H1 (cell line): ENCODE measurements around the gene DZIP1L. TPM values are rescaled to one million over a fixed set of nuclear protein-coding genes. Genes with fewer than 3 reads are reported as not detected.

ENCODE experiments used
- CTCF ChIA-PET: fragments of 300-600 bp; sonication (Branson Sonifier 250); formaldehyde crosslinking; loops from one replicate; lab custom pipeline; 2021; ENCODE audit not compliant: partially characterized antibody; lab: Charles Lee
- POLR2A ChIA-PET: fragments of 300-600 bp; sonication (Branson Sonifier 250); formaldehyde crosslinking; loops from one replicate; lab custom pipeline; 2021; ENCODE audit warnings: inconsistent platforms; ENCODE audit not compliant: partially characterized antibody; lab: Charles Lee
- DNase-seq, 2 experiments: peaks; one replicate each; pipeline versions ENCODE4 v3.0.0 to v3.0.0-alpha.2; 2010 to 2022; ENCODE audit warnings: low spot score in 2 of 2, low read depth in 1 of 2, mixed read lengths in 1 of 2
- FAIRE-seq: peaks from 2 replicates; lab custom pipeline; 2011; peaks lifted over from hg19 to GRCh38; lab: Jason Lieb, UNC
- H2AFZ ChIP-seq: 2 replicates; pipeline ENCODE4 v1.8.1; 2012; ENCODE audit warnings: low read length, inconsistent platforms
- H2AK5ac ChIP-seq: 2 replicates; pipeline ENCODE4 v1.6.1; 2013; ENCODE audit warnings: low read depth, low read length
- H2BK120ac ChIP-seq: replicated peaks from 2 replicates; pipeline ENCODE3; 2013; ENCODE audit warnings: low read depth, low read length, inconsistent platforms
- H2BK12ac ChIP-seq: 2 replicates; pipeline ENCODE4 v1.6.1; 2013; ENCODE audit warnings: low read depth, low read length
- H2BK15ac ChIP-seq: 2 replicates; pipeline ENCODE4 v1.6.1; 2013; ENCODE audit warnings: low read length
- H2BK20ac ChIP-seq: 2 replicates; pipeline ENCODE4 v1.6.1; 2013; ENCODE audit warnings: low read length
- H2BK5ac ChIP-seq: 2 replicates; pipeline ENCODE4 v1.6.1; 2013; ENCODE audit warnings: low read depth, low read length
- H3K14ac ChIP-seq: 2 replicates; pipeline ENCODE4 v1.6.1; 2013; ENCODE audit warnings: inconsistent platforms; ENCODE audit not compliant: insufficient read length
- H3K18ac ChIP-seq: 2 replicates; pipeline ENCODE4 v1.6.1; 2013; ENCODE audit warnings: low read length; ENCODE audit errors: extremely low read depth
- H3K23ac ChIP-seq: 2 replicates; pipeline ENCODE4 v1.6.1; 2013; ENCODE audit warnings: inconsistent platforms; ENCODE audit not compliant: insufficient read length
- H3K23me2 ChIP-seq: 2 replicates; pipeline ENCODE4 v1.6.1; 2013; ENCODE audit warnings: low read depth, low read length
- H3K27ac ChIP-seq: 2 replicates; pipeline ENCODE4 v1.6.1; 2011; ENCODE audit warnings: low read depth, low read length, inconsistent platforms
- H3K27me3 ChIP-seq, 4 experiments: replicated peaks in 1 of 4; 1 replicate in 1 of 4; 2 replicates in 3 of 4; pipeline versions ENCODE4 v1.6.1 to v1.8.1; 2011 to 2013; ENCODE audit warnings: low read length in 3 of 4, mild to moderate bottlenecking in 3 of 4, inconsistent platforms in 2 of 4, mixed read lengths in 2 of 4, moderate library complexity in 1 of 4; ENCODE audit not compliant: control insufficient read depth in 3 of 4, insufficient read depth in 3 of 4; ENCODE audit errors: extremely low read depth in 1 of 4
- H3K36me3 ChIP-seq, 4 experiments: 2 replicates each; pipeline versions ENCODE4 v1.6.1 to v1.8.1; 2011 to 2013; ENCODE audit warnings: mild to moderate bottlenecking in 4 of 4, low read length in 3 of 4, moderate library complexity in 2 of 4, control low read depth in 1 of 4, inconsistent platforms in 1 of 4; ENCODE audit not compliant: insufficient read depth in 4 of 4, control insufficient read depth in 2 of 4
- H3K4ac ChIP-seq: replicated peaks from 2 replicates; pipeline ENCODE3; 2013; ENCODE audit warnings: low read length, low read depth, mixed read lengths, inconsistent platforms; ENCODE audit not compliant: insufficient read length
- H3K4me1 ChIP-seq, 4 experiments: replicated peaks in 1 of 4; 1 replicate in 1 of 4; 2 replicates in 3 of 4; pipeline versions ENCODE4 v1.6.1 to v1.8.1; 2011 to 2013; ENCODE audit warnings: low read length in 3 of 4, inconsistent platforms in 2 of 4, mixed read lengths in 1 of 4; ENCODE audit not compliant: insufficient read depth in 4 of 4, control insufficient read depth in 3 of 4
- H3K4me2 ChIP-seq, 2 experiments: 2 replicates each; pipeline versions ENCODE4 v1.6.1 to v1.8.1; 2011 to 2013; ENCODE audit warnings: low read depth in 2 of 2, low read length in 2 of 2, control low read depth in 1 of 2, inconsistent platforms in 1 of 2, mild to moderate bottlenecking in 1 of 2; ENCODE audit not compliant: insufficient read depth in 1 of 2
- H3K4me3 ChIP-seq, 4 experiments: fragments of 200-600, 300-600 bp in 1 of 4; sonication (generic), shearing (Covaris generic), sonication (Bioruptor Twin) in 1 of 4; 2 replicates each; pipeline versions ENCODE4 v1.5.1 to v1.8.1; 2011 to 2016; ENCODE audit warnings: low read length in 4 of 4, low read depth in 3 of 4, control low read depth in 2 of 4, inconsistent platforms in 2 of 4, mild to moderate bottlenecking in 2 of 4, mixed read lengths in 1 of 4, moderate library complexity in 1 of 4; ENCODE audit not compliant: insufficient read depth in 2 of 4; ENCODE audit errors: extremely low read depth in 1 of 4
- H3K56ac ChIP-seq: replicated peaks from 2 replicates; pipeline ENCODE3; 2013; ENCODE audit warnings: low read depth, mild to moderate bottlenecking, mixed read lengths, low read length, inconsistent platforms; ENCODE audit not compliant: insufficient read length
- H3K79me1 ChIP-seq: 2 replicates; pipeline ENCODE4 v1.6.1; 2013; ENCODE audit warnings: low read depth, low read length, control low read depth
- H3K79me2 ChIP-seq, 2 experiments: 2 replicates each; pipeline versions ENCODE4 v1.6.1 to v1.8.1; 2012 to 2013; ENCODE audit warnings: low read length in 2 of 2, mild to moderate bottlenecking in 2 of 2, inconsistent platforms in 1 of 2; ENCODE audit not compliant: insufficient read depth in 2 of 2, control insufficient read depth in 1 of 2
- H3K9ac ChIP-seq, 4 experiments: replicated peaks in 1 of 4; 1 replicate in 1 of 4; 2 replicates in 3 of 4; pipeline versions ENCODE4 v1.6.1 to v1.8.1; 2011 to 2013; ENCODE audit warnings: low read depth in 3 of 4, low read length in 3 of 4, control low read depth in 2 of 4, mild to moderate bottlenecking in 2 of 4, moderate library complexity in 2 of 4, inconsistent platforms in 1 of 4; ENCODE audit errors: extremely low read depth in 1 of 4
- H3K9me3 ChIP-seq, 2 experiments: 2 replicates each; pipeline versions ENCODE4 v1.6.1 to v1.8.1; 2012 to 2013; ENCODE audit warnings: mild to moderate bottlenecking in 2 of 2, moderate library complexity in 2 of 2, control low read depth in 1 of 2, inconsistent platforms in 1 of 2, low read depth in 1 of 2, low read length in 1 of 2, mixed read lengths in 1 of 2; ENCODE audit not compliant: insufficient read depth in 2 of 2
- H4K20me1 ChIP-seq, 2 experiments: replicated peaks in 1 of 2; 2 replicates each; pipeline versions ENCODE3 to v1.8.1; 2011 to 2013; ENCODE audit warnings: inconsistent platforms in 2 of 2, low read length in 2 of 2, mild to moderate bottlenecking in 1 of 2; ENCODE audit not compliant: insufficient read depth in 2 of 2, control insufficient read depth in 1 of 2
- H4K5ac ChIP-seq: 2 replicates; pipeline ENCODE4 v1.6.1; 2013; ENCODE audit warnings: low read length, low read depth, mixed read lengths, inconsistent platforms; ENCODE audit not compliant: insufficient read length
- H4K8ac ChIP-seq: 2 replicates; pipeline ENCODE4 v1.8.0; 2013; ENCODE audit warnings: mild to moderate bottlenecking, moderate library complexity, low read length, inconsistent platforms; ENCODE audit not compliant: insufficient read depth; ENCODE audit errors: extremely low read depth
- H4K91ac ChIP-seq: replicated peaks from 2 replicates; pipeline ENCODE3; 2013; ENCODE audit warnings: low read length, mixed read lengths, inconsistent platforms; ENCODE audit not compliant: insufficient read length
- CTBP2 ChIP-seq: IDR thresholded peaks from 2 replicates; pipeline ENCODE4 v1.7.0; 2011; ENCODE audit warnings: borderline replicate concordance, mild to moderate bottlenecking, moderate library complexity, mixed read lengths, low read length; ENCODE audit not compliant: insufficient read depth, insufficient read length
- JUN ChIP-seq: IDR thresholded peaks from 2 replicates; pipeline ENCODE4 v1.6.1; 2011; ENCODE audit warnings: low read depth, mild to moderate bottlenecking, improper control_type of control experiment, low read length
- MAFK ChIP-seq: IDR thresholded peaks from 2 replicates; pipeline ENCODE4 v1.6.1; 2012; ENCODE audit warnings: low read depth, mild to moderate bottlenecking, improper control_type of control experiment, low read length
- POLR2A ChIP-seq, 2 experiments: IDR thresholded peaks; 1 replicate in 1 of 2; 2 replicates in 1 of 2; pipeline ENCODE4 v1.6.1; 2011; ENCODE audit warnings: low read depth in 2 of 2, low read length in 2 of 2, mild to moderate bottlenecking in 2 of 2; ENCODE audit errors: control extremely low read depth in 1 of 2
- RXRA ChIP-seq: IDR thresholded peaks from 2 replicates; pipeline ENCODE4 v1.6.1; 2011; ENCODE audit warnings: low read depth, mild to moderate bottlenecking, low read length, moderate library complexity; ENCODE audit not compliant: insufficient read depth
- TEAD4 ChIP-seq: IDR thresholded peaks from 2 replicates; pipeline ENCODE4 v1.6.1; 2012; ENCODE audit warnings: low read depth, low read length, inconsistent platforms, mixed read lengths
- polyA plus RNA-seq, 7 experiments: library from polyadenylated mRNA; depleted of rRNA in 3 of 7; stranded (reverse) in 5 of 7; unstranded in 2 of 7; fragments of >200 nt in 5 of 7; fragments of 200-250 nt in 2 of 7; gene quantifications; 1 replicate in 5 of 7; 2 replicates in 1 of 7; 4 replicates in 1 of 7; pipeline versions ENCODE4 v1.2.1 to v1.2.3, GENCODE V29; 2011 to 2013; ENCODE audit warnings: missing spikeins in 2 of 7, mixed read lengths in 2 of 7
- total RNA-seq: library from RNA; stranded (reverse); fragmentation: NEBNext Ultra II Directional; extraction: Animal tissue kit (Norgen Biotek cat#: 25700); gene quantifications from 2 replicates; pipeline ENCODE4 v1.2.1, GENCODE V29; 2021
- TF ChIP-seq, protein P1 (sequence below): IDR thresholded peaks from 2 replicates; pipeline ENCODE4 v1.6.1; 2012; ENCODE audit warnings: inconsistent platforms

DZIP1L gene
- total and polyA plus RNA-seq, 2 of the 8 experiments (the other 6 are each of a cell fraction or from before 2014, with no cell fraction given) = 6.5 to 8.3 TPM

- H3K18ac ChIP-seq = no peak overlapping the region
- H3K27me3 ChIP-seq = no peaks in the 10 kb centered on the region
- H2BK120ac ChIP-seq = no peak overlapping the region
- no peak overlapping the region for H3K4me3 ChIP-seq
- no peaks in the 10 kb centered on the region for H4K20me1 ChIP-seq
- H3K56ac ChIP-seq = no peak overlapping the region
- no peak overlapping the region for H2BK5ac ChIP-seq
- no peaks in the 10 kb centered on the region for H3K9me3 ChIP-seq
- H3K79me1 ChIP-seq = no peaks in the 10 kb centered on the region
- H2BK12ac ChIP-seq = no peak overlapping the region
- H4K8ac ChIP-seq = no peak overlapping the region
- H2AK5ac ChIP-seq = no peak overlapping the region
- FAIRE-seq = no peak
- CTCF ChIA-PET = interaction anchor here (1.1 to 4.6 kb wide), 11 partner anchors 9 to 41 kb away, joined by 3 to 27 read pairs (median 5); no protein-coding TSS in a partner anchor
- H3K23me2 ChIP-seq = no peaks in the 10 kb centered on the region
- H2AFZ ChIP-seq = no peak overlapping the region
- H2BK15ac ChIP-seq = no peak overlapping the region
- H3K36me3 ChIP-seq = peaks cover 5 to 21% (median 10%) of the 10 kb centered on the region in 4 experiments; a peak in 6 of 8 replicates
- H3K4me1 ChIP-seq = no peaks in the 10 kb centered on the region
- POLR2A ChIA-PET = no interaction called here
- H3K9ac ChIP-seq = no peak overlapping the region
- H3K23ac ChIP-seq = no peak overlapping the region
- H3K27ac ChIP-seq = no peak overlapping the region
- no peak overlapping the region for H4K91ac ChIP-seq
- H3K4me2 ChIP-seq = no peak overlapping the region
- no peak overlapping the region for H2BK20ac ChIP-seq
- no peaks in the 10 kb centered on the region for H3K79me2 ChIP-seq
- no peak for DNase-seq
- no peak overlapping the region for H3K4ac ChIP-seq
- no peak overlapping the region for H4K5ac ChIP-seq
- TF ChIP-seq MAFK (no peak), JUN (no peak), RXRA (no peak), POLR2A (IDR thresholded peaks at IDR 0.05; ENCODE audit: control extremely low read depth in 1 of 2, low read depth in 2 of 2, low read length in 2 of 2) (no peak), TEAD4 (no peak), CTBP2 (no peak)
- TF ChIP-seq, protein P1, sequence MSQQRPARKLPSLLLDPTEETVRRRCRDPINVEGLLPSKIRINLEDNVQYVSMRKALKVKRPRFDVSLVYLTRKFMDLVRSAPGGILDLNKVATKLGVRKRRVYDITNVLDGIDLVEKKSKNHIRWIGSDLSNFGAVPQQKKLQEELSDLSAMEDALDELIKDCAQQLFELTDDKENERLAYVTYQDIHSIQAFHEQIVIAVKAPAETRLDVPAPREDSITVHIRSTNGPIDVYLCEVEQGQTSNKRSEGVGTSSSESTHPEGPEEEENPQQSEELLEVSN = no peak
- no peak overlapping the region for H3K14ac ChIP-seq
Observed at GRCh38 chr3:138082992-138083386, 32.4 kb downstream of the DZIP1L start.
